GM23248 (cell line): ENCODE measurements around the gene UCN2.

Source experiments
- EZH2 ChIP-seq: fragments of 200-600 bp; sonication (generic); IDR thresholded peaks from 2 replicates; pipeline ENCODE4 v1.6.1; 2018; ENCODE audit warnings: antibody characterized with exemption, mild to moderate bottlenecking; ENCODE audit not compliant: insufficient read depth, poor library complexity, severe bottlenecking
- EZH2phosphoT487 ChIP-seq: fragments of 200-600 bp; sonication (generic); IDR thresholded peaks from 2 replicates; pipeline ENCODE4 v1.6.1; 2018; ENCODE audit warnings: antibody characterized with exemption, moderate library complexity, mild to moderate bottlenecking, low read depth; ENCODE audit not compliant: insufficient read depth

- TF ChIP-seq EZH2 (no peak), EZH2phosphoT487 (no peak)
Measured at GRCh38 chr3:48600711-48601621, 37.4 kb upstream of the UCN2 start.
